ENCODE data around the gene SCUBE1. TPM values are rescaled to one million over a fixed set of nuclear protein-coding genes. Genes with fewer than 3 reads are reported as not detected.
A peak's percentile ranks its signal among the peaks of the same experiment; 100 is the strongest.

The SCUBE1 gene
- total and polyA plus RNA-seq, 2 of the 8 experiments (the other 6 are each of a cell fraction or from before 2014, with no cell fraction given), result 2.3 to 4.9 TPM

DNA sequence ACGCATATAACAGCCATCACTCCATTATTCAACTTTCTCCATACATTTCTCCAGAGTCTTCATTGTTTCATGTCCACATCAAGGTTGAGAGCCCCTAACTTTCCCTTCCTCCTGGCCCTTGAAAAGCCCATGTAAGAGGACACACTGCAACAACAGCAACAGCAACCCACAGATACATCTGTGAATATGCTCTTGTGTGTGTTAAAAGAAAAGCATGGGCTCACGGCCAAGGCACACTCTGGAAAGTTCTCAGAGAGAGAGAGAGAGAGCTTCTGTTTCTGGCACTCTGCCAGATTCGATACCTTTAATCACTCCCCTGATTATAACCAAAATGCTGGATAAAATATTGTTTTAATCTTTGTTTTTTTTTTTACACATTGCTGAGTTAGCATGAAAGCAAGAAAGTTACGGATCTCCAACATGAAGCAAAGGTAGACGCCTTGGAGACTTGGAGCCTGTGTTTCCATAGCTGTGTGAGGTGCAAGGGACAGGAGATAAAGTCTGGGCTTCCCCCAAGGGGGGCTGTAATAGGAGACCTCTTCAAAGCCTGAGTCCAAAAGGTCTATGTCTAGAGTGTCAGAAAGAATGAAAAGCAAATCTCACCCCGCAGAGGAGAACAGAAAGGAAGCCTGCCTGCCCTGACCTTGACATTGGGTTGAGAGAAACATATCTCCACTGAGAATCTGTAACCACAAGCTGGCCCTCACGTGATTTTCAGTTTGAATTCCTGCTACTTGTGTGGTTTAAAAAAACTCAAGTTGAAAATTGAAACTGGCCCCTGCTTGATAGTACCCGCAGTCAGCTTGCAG lies 34.9 kb upstream of the SCUBE1 start:
- TF ChIP-seq JUN (IDR thresholded peaks at IDR 0.05; ENCODE audit: low read depth, low read length) (no peak), RBBP5 (IDR thresholded peaks at IDR 0.05; ENCODE audit: borderline replicate concordance, low read depth, low read length) (no peak), HDAC6 (IDR thresholded peaks at IDR 0.05; ENCODE audit: low read depth, low read length) (no peak), SP4 (IDR thresholded peaks at IDR 0.05; ENCODE audit: low read length) (no peak), JUND (IDR thresholded peaks at IDR 0.05; ENCODE audit: low read length) (no peak), EGR1 (IDR thresholded peaks at IDR 0.05; ENCODE audit: borderline replicate concordance, low read depth, low read length) (no peak), CHD1 (IDR thresholded peaks at IDR 0.05; ENCODE audit: low read depth, low read length) (no peak), RXRA (IDR thresholded peaks at IDR 0.05; ENCODE audit: insufficient read depth, low read depth, low read length) (no peak), POLR2AphosphoS5 (IDR thresholded peaks at IDR 0.05; ENCODE audit: low read depth, low read length) (no peak)
- TF ChIP-seq, protein P1, sequence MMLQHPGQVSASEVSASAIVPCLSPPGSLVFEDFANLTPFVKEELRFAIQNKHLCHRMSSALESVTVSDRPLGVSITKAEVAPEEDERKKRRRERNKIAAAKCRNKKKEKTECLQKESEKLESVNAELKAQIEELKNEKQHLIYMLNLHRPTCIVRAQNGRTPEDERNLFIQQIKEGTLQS (IDR thresholded peaks at IDR 0.05; ENCODE audit: insufficient read depth, low read depth, low read length), result no peak
- Histone ChIP-seq H4K20me1 (replicated peaks in 1 of 2; ENCODE audit: control insufficient read depth in 1 of 2, insufficient read depth in 2 of 2, low read length in 2 of 2) (no peaks in the 10 kb centered on the region), H2BK12ac (ENCODE audit: low read depth, low read length) (no peak overlapping the region), H3K9ac (replicated peaks in 1 of 4; ENCODE audit: extremely low read depth in 1 of 4, low read depth in 3 of 4, low read length in 3 of 4) (no peak overlapping the region), H3K27ac (ENCODE audit: low read depth, low read length) (no peak overlapping the region), H3K36me3 (ENCODE audit: control insufficient read depth in 2 of 4, insufficient read depth in 4 of 4, low read length in 3 of 4) (no peaks in the 10 kb centered on the region), H3K4me1 (replicated peaks in 1 of 4; ENCODE audit: control insufficient read depth in 3 of 4, insufficient read depth in 4 of 4, low read length in 3 of 4) (no peaks in the 10 kb centered on the region), H3K14ac (ENCODE audit: insufficient read length) (no peak overlapping the region), H3K23me2 (ENCODE audit: low read depth, low read length) (no peaks in the 10 kb centered on the region), H3K79me2 (ENCODE audit: control insufficient read depth in 1 of 2, insufficient read depth in 2 of 2, low read length in 2 of 2) (no peaks in the 10 kb centered on the region), H3K4me2 (ENCODE audit: insufficient read depth in 1 of 2, low read depth in 2 of 2, low read length in 2 of 2) (no peak overlapping the region), H2BK5ac (ENCODE audit: low read depth, low read length) (no peak overlapping the region), H3K4ac (replicated peaks; ENCODE audit: insufficient read length, low read depth, low read length) (no peak overlapping the region), H3K9me3 (ENCODE audit: insufficient read depth in 2 of 2, low read depth in 1 of 2, low read length in 1 of 2) (no peaks in the 10 kb centered on the region), H3K79me1 (ENCODE audit: low read depth, low read length) (no peaks in the 10 kb centered on the region), H3K56ac (replicated peaks; ENCODE audit: insufficient read length, low read depth, low read length) (no peak overlapping the region), H4K91ac (replicated peaks; ENCODE audit: insufficient read length, low read length) (no peak overlapping the region), H2BK120ac (replicated peaks; ENCODE audit: low read depth, low read length) (no peak overlapping the region), H3K18ac (ENCODE audit: extremely low read depth, low read length) (no peak overlapping the region), H2AFZ (ENCODE audit: low read length) (0 out of 2 replicates have a peak overlapping the region, but pooled peaks have one; percentile 15), H4K8ac (ENCODE audit: extremely low read depth, insufficient read depth, low read length) (no peak overlapping the region), H3K4me3 (ENCODE audit: extremely low read depth in 1 of 4, insufficient read depth in 2 of 4, low read depth in 3 of 4, low read length in 4 of 4) (no peak overlapping the region), H3K23ac (ENCODE audit: insufficient read length) (no peak overlapping the region), H2AK5ac (ENCODE audit: low read depth, low read length) (no peak overlapping the region), H3K27me3 (replicated peaks in 1 of 4; ENCODE audit: control insufficient read depth in 3 of 4, extremely low read depth in 1 of 4, insufficient read depth in 3 of 4, low read length in 3 of 4) (no peaks in the 10 kb centered on the region), H2BK20ac (ENCODE audit: low read length) (peak overlapping the region; percentile 34; the same call in 1 of the 2 replicates), H4K5ac (ENCODE audit: insufficient read length, low read depth, low read length) (no peak overlapping the region), H2BK15ac (ENCODE audit: low read length) (no peak overlapping the region)
- no peak for DNase-seq (ENCODE audit: low read depth in 1 of 2, low spot score in 2 of 2)
- ChIA-PET POLR2A (ENCODE audit: partially characterized antibody) (interaction anchor here (0.7 kb wide), 1 partner anchor 863 kb away, joined by 3 read pairs; no protein-coding TSS in a partner anchor), CTCF (ENCODE audit: partially characterized antibody) (interaction anchor here (0.5 to 14.7 kb wide), 14 partner anchors 9 to 150 kb away, joined by 3 to 257 read pairs (median 3); no protein-coding TSS in a partner anchor)
- 88% methylated on average over 8 of the region's 8 CpGs; no CpG with 5 or more reads in 1 of the 2 experiments for WGBS, 2 experiments (ENCODE audit: extremely low coverage in 1 of 2, insufficient coverage in 1 of 2, insufficient read length in 1 of 2, insufficient replicate concordance in 2 of 2, low coverage in 1 of 2, low lambda C conversion rate in 2 of 2, missing lambda C conversion rate in 1 of 2)
- FAIRE-seq, result no peak
